ENCODE measurements around the gene LPAR3.
"Not testable (repeated sequence)": the region's sequence is repeated elsewhere in the genome, so short reads cannot be mapped to it uniquely, and the experiment has no call there.

LPAR3 gene, protein sequence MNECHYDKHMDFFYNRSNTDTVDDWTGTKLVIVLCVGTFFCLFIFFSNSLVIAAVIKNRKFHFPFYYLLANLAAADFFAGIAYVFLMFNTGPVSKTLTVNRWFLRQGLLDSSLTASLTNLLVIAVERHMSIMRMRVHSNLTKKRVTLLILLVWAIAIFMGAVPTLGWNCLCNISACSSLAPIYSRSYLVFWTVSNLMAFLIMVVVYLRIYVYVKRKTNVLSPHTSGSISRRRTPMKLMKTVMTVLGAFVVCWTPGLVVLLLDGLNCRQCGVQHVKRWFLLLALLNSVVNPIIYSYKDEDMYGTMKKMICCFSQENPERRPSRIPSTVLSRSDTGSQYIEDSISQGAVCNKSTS

GRCh38 chr1:84892705-84893618 is at the start of gene LPAR3:
LPAR3 (minus strand) TSS chr1:84893206; CDS start chr1:84866120, 27,086 bp downstream.
- DNase-seq (ENCODE audit: low read depth in 3 of 3), result peak in 2 of 3 experiments; percentile 2 to 26

GRCh38 chr1:84941843-84942242 is 48.8 kb upstream of the LPAR3 start:
- no peak for DNase-seq (ENCODE audit: low read depth in 3 of 3)

DNA sequence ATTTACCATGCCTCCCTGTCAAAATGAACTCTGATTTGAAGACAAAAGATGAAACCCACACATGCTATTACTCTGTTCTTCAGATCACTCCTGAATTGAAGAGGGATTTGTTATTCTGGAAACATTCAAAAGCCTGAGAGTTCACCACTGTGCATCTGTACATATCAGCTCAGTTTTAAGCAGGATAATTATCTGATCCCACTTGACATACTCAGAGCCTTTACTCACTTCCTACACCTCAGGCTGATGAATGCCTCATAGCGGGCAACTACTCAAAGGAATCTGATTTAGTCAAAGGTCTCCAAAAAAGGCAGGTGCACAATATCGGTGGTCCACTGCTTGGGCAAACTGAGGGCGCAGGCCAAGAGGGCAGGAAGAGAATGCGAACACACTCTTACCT is 47.5 kb upstream of the LPAR3 start:
- no peak for DNase-seq (ENCODE audit: low read depth in 3 of 3)

DNA sequence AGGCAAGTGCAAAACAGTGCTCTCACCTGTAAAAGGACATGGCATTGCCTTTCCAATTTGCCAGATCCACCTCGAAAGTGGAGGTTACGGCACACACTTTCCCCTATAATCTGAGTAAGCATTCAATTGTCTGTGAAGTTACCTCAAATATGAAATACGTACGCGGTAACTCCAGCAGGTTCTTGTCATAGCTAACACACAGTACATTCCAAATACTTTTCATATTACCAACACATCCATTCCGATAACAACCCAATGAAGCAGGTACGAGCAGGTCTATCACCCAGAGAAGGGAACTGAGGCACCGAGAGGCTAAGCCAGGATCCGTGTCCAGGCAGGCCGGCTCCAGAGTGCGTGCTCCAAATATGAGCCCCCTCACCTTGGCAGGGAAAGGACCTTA is 46.8 kb upstream of the LPAR3 start:
- DNase-seq (ENCODE audit: low read depth in 3 of 3), result no peak

- no peak for DNase-seq (ENCODE audit: low read depth in 3 of 3)
Measured at GRCh38 chr1:84939151-84939550, 46.1 kb upstream of the LPAR3 start.

- peak in 1 of 3 experiments; percentile 4 for DNase-seq (ENCODE audit: low read depth in 3 of 3)
Measured at GRCh38 chr1:84936116-84936810, 43.3 kb upstream of the LPAR3 start.

- no peak for DNase-seq (ENCODE audit: low read depth in 3 of 3)
Measured at GRCh38 chr1:84933011-84933611, 40.1 kb upstream of the LPAR3 start.

DNA sequence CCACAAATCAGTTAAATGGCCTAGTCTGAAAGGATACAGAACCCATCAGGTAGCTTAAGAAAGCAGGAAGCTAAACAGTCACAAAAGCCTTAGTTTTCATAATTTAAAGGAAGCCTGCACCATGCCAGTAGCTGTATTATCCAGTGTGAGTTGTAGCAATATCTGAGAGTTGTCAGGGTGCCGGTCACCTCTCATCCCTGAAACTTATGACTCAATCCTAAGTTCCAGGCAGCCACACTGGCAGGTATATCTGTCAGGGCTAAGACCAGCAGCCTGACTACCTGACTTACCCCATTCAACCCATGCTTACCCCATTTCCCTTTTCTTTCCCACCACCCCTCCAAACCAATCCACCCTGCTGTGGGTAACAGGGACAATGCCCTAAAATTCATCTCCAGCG is 37.8 kb upstream of the LPAR3 start:
- DNase-seq (ENCODE audit: low read depth in 3 of 3), result no peak

GRCh38 chr1:84930329-84930728 is 37.3 kb upstream of the LPAR3 start:
- no peak for DNase-seq (ENCODE audit: low read depth in 3 of 3)

GRCh38 chr1:84929581-84929980 is 36.6 kb upstream of the LPAR3 start:
- DNase-seq (ENCODE audit: low read depth in 3 of 3), result no peak

DNA sequence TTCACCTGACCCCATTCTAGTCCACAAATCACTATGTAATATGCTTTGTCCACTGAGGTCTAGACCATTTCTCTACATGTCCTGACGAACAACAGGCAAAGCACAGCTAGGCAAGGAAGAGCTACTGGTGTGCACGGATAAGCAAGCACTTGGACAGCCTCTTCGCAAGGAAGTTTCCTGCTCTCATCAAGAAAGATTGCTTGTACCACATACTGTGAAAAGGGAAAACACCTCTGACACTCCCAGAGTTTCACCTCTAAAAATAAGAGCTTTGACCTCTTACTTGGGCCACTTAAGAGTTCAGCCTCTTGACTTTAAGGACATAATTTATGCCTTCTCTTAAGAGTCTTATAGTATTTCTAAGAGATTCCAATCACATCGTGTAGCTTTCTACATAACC is 36.0 kb upstream of the LPAR3 start:
- DNase-seq (ENCODE audit: low read depth in 3 of 3), result no peak

DNA sequence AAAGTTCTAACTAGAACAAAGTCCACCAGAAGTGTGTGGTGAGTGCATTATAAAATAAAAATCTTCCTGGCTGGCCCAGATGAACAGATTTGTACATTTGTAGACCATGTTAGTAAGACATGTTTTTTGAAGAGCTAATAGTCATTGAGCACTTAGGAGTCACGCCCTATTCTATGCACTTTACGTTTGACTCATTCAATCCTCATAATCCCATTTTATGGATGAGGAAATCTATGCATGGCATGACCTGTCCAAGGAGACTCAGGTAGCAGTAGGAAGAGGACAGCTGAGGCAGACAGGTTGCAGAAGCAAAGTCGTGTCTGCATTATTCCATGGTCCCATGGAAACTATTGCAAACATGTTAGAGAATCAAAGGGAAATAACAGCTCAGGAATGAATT is 30.3 kb upstream of the LPAR3 start:
- DNase-seq (ENCODE audit: low read depth in 3 of 3), result no peak

GRCh38 chr1:84920159-84920558 is 27.2 kb upstream of the LPAR3 start:
- no peak for DNase-seq (ENCODE audit: low read depth in 3 of 3)

- DNase-seq (ENCODE audit: low read depth in 3 of 3), result no peak
Measured at GRCh38 chr1:84919461-84919970, 26.5 kb upstream of the LPAR3 start.

GRCh38 chr1:84918726-84919336 is 25.8 kb upstream of the LPAR3 start:
- DNase-seq (ENCODE audit: low read depth in 3 of 3), result no peak

- no peak for DNase-seq (ENCODE audit: low read depth in 3 of 3)
Measured at GRCh38 chr1:84916897-84917296, 23.9 kb upstream of the LPAR3 start.

- no peak for DNase-seq (ENCODE audit: low read depth in 3 of 3)
Measured at GRCh38 chr1:84913555-84913892, 20.5 kb upstream of the LPAR3 start.

DNA sequence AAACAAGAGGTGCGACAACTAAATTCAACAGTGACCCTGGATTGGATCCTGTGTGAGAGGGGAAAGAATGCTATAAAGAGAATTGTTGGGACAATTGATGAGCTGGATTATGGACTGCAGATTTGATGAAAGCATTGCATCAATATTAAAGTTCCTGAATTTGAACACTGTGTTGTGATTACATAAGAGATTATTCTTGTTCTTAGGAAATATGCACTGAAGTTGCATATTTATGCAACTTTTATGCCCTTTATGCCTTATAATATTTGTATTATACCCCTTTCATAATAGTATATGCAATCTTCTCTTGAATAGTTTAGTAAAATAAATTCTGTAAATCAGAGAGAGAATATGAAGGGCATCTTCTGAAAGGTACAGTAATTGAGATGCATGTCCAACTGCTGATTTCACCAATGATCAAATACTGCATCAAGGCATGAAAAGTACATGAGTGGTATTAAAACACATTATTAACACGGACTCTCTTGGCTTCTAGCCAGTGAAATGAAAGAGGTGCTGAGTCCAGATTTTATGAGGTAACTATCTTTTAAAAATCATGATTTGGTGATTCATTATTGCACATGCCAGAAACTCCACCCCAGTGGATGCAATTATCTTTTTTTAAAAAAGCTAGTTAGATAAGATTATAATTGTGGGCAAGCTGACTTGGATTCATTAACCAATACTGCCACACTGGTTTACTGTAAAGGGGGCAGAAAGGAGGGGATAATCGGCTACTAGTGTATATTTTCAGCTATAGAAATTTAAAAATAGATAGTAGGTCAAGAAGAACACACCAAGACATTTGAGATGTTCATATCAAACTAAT is 19.9 kb upstream of the LPAR3 start:
- DNase-seq (ENCODE audit: low read depth in 3 of 3), result no peak

DNA sequence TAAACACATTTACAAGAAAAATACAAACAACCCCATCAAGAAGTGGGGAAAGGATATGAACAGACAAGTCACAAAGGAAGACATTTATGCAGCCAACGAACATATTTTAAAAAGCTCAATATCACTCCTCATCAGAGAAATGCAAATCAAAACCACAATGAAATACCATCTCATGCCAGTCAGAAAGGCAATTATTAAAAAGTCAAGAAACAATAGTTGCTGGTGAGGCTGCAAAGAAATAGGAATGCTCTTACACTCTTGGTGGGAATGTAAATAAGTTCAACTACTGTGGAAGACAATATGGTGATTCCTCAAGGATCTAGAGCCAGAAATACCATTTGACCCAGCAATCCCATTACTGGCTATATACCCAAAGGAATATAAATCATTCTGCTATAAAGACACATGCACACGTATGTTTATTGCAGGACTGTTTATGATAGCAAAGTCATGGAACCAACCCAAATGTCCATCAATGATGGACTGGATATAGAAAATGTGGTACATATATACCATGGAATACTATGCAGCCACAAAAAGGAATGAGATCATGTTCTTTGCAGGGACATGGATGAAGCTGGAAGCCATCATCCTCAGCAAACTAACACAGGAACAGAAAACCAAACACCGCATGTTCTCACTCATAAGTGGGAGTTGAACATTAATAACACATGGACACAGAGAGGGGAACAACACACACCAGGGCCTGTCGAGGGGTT is 15.9 kb upstream of the LPAR3 start:
- DNase-seq (ENCODE audit: low read depth in 3 of 3), result not testable (repeated sequence)

Data from stimulated activated CD4-positive, alpha-beta T cell treated with anti-CD3 and anti-CD28 coated beads, TNF-alpha, amount 100 ng/mL, for 24 hours (primary cell).